ENCODE measurements around the gene ITPR2. TPM values are rescaled to one million over a fixed set of nuclear protein-coding genes. Genes with fewer than 3 reads are reported as not detected.

The ITPR2 gene
- total RNA-seq, 1 donor from 2014 or later = 74.5 TPM

DNA sequence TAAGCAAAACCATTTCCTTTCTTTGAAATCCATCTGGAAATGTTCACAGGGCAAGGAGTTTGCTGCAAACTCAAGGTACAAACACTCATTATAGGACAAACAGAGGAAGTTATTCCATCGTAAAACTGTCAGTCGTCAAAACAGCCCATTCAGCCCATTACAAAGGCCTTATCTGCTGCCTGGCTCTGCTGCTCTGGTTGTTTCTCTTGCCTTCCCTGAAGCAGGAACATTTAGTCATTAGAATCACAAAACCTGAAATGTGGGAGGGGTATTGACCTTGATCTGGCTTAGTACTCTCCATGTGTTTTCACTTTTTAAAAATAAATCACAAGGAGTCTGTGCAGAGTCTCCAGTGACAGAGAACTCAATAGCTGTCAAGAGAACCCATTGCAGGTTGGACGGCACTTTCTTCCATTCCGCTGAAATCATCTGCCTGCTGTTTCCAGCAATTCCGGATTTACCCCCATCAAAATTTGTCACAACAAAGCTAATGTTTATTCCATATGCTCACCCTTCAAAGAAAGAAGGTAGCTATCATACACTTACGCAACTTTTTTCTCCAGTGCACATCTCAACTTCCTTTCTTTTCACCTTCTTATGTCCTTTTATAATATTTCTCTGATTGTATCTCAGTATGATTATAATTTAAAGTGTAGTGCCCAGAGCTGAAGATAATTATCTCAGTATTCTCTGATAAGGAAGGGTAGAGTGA lies 24.6 kb upstream of the ITPR2 start:
- CTCF ChIA-PET = interaction anchor here (0.8 to 1.4 kb wide), 2 partner anchors 12 to 27 kb away, joined by 3 to 6 read pairs; no protein-coding TSS in a partner anchor
- H3K36me3 Mint-ChIP-seq (ENCODE audit: low read depth) = no peaks in the 10 kb centered on the region
- POLR2A ChIA-PET = no interaction called here
- H3K4me1 Mint-ChIP-seq = no peaks in the 10 kb centered on the region
- no peak for TF ChIP-seq CTCF (IDR thresholded peaks at IDR 0.05)
- no peak overlapping the region for H3K4me3 Mint-ChIP-seq
- peaks cover 3% of the 10 kb centered on the region for H3K9me3 Mint-ChIP-seq
- no peak overlapping the region for H3K27ac Mint-ChIP-seq
- intact Hi-C loops (cut with micrococcal nuclease) = no loop called here
- no peak for DNase-seq
- H3K27me3 Mint-ChIP-seq = no peaks in the 10 kb centered on the region
- no peak for ATAC-seq (ENCODE audit: low read depth)

GRCh38 chr12:26855337-26855736 lies 22.3 kb upstream of the ITPR2 start:
- H3K27me3 Mint-ChIP-seq = no peaks in the 10 kb centered on the region
- no peak overlapping the region for H3K4me3 Mint-ChIP-seq
- ATAC-seq (ENCODE audit: low read depth) (no peak), DNase-seq (no peak)
- no peaks in the 10 kb centered on the region for H3K9me3 Mint-ChIP-seq
- H3K27ac Mint-ChIP-seq = no peak overlapping the region
- intact Hi-C loops (cut with micrococcal nuclease) = no loop called here
- no peak for TF ChIP-seq CTCF (IDR thresholded peaks at IDR 0.05)
- CTCF ChIA-PET = interaction anchor here (0.8 to 2.2 kb wide), 6 partner anchors 8 to 450 kb away, joined by 3 to 9 read pairs (median 6); no protein-coding TSS in a partner anchor
- H3K36me3 Mint-ChIP-seq (ENCODE audit: low read depth) = no peaks in the 10 kb centered on the region
- no peaks in the 10 kb centered on the region for H3K4me1 Mint-ChIP-seq
- POLR2A ChIA-PET = interaction anchor here (0.7 to 1.6 kb wide), 2 partner anchors 23 to 130 kb away, joined by 3 to 6 read pairs; partner anchors contain the start of gene ITPR2

DNA sequence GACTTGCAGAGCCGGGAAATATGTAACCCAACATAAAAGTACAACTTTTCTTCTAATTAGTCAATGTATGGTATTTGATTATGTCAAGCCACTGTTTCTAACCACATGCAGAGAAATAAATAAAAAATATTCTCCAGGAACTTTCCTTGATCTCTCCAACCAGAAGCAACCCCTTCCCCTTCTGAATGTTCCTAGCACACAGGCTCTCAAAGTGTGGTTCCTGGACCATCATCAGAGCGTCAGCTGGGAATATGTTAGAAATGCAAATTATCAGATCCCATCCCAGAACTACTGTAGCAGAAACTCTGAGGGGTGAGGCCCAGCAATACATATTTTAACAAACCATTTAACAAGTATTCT lies 21.0 kb upstream of the ITPR2 start:
- no peaks in the 10 kb centered on the region for H3K27me3 Mint-ChIP-seq
- intact Hi-C loops (cut with micrococcal nuclease) = loop anchor here (5.0 kb wide), 3 partner anchors 273 to 848 kb away; no protein-coding TSS in a partner anchor
- peak; percentile 13 for ATAC-seq (ENCODE audit: low read depth)

DNA sequence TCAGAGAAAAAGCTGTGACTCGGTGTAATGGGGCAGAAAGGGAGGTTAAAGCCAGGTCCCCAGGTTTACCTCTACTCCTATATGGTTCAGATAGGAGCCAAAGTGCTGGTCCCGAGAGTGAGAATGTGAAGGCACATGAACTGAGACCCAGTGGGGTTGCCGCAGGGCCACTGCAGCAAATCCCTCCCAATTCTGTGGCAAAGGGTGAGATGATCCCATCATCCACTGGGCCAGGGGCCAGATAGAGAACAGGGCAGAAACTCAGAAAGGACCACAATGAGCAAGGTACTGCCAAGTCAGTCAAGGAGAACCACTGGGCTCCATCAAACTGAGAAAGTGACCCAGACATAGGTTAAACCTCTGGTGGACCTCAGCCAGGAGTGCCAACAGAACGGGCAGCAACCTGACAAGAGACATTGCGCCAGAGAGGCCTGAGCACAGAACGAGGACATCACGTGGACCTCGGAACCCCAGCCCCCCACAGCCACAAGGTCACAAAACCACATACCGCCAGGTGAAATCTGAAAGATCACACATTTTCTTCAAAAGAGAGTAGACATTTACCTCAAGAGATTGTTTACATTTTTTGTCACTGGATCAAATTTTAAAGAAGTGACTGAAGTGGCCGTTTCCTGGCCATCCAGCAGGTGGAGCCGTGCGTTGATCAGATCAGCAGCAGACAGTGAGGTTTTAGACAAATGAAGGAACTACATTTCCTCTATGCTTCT lies 20.5 kb upstream of the ITPR2 start:
- Mint-ChIP-seq H3K4me1 (no peaks in the 10 kb centered on the region), H3K27me3 (no peaks in the 10 kb centered on the region), H3K9me3 (no peaks in the 10 kb centered on the region), H3K27ac (peak overlapping the region; percentile 38), H3K4me3 (no peak overlapping the region), H3K36me3 (ENCODE audit: low read depth) (no peaks in the 10 kb centered on the region)
- POLR2A ChIA-PET = interaction anchor here (1.4 kb wide), 1 partner anchor 32 kb away, joined by 3 read pairs; no protein-coding TSS in a partner anchor
- peak; percentile 46 for DNase-seq
- no peak for TF ChIP-seq CTCF (IDR thresholded peaks at IDR 0.05)
- peak; percentile 97 for ATAC-seq (ENCODE audit: low read depth)
- intact Hi-C loops (cut with micrococcal nuclease) = loop anchor here (1.0 to 5.0 kb wide), 6 partner anchors 32 to 849 kb away; partner anchors contain the start of gene TM7SF3
- CTCF ChIA-PET = interaction anchor here (1.5 to 3.0 kb wide), 4 partner anchors 8 to 453 kb away, joined by 3 to 16 read pairs (median 10); no protein-coding TSS in a partner anchor

More for the DNA sequence above, 21.0 kb upstream of the ITPR2 start:
- ChIA-PET CTCF (interaction anchor here (1.3 to 2.2 kb wide), 6 partner anchors 9 to 452 kb away, joined by 3 to 9 read pairs (median 6); no protein-coding TSS in a partner anchor), POLR2A (interaction anchor here (1.4 to 1.6 kb wide), 2 partner anchors 22 to 32 kb away, joined by 3 to 6 read pairs; partner anchors contain the start of gene ITPR2)
- no peak overlapping the region for H3K4me3 Mint-ChIP-seq
- no peaks in the 10 kb centered on the region for H3K36me3 Mint-ChIP-seq (ENCODE audit: low read depth)
- no peaks in the 10 kb centered on the region for H3K4me1 Mint-ChIP-seq
- no peak overlapping the region for H3K27ac Mint-ChIP-seq
- no peak for TF ChIP-seq CTCF (IDR thresholded peaks at IDR 0.05)
- DNase-seq = no peak
- H3K9me3 Mint-ChIP-seq = no peaks in the 10 kb centered on the region

All from activated B cell treated with CpG ODN at 0.5 μM for 24 hours (primary cell).